Measurements from ENCODE around the gene FGF2.
A peak's percentile ranks its signal among the peaks of the same experiment; 100 is the strongest.
"Not testable (repeated sequence)": the region's sequence is repeated elsewhere in the genome, so short reads cannot be mapped to it uniquely, and the experiment has no call there.

Gene FGF2

DNA sequence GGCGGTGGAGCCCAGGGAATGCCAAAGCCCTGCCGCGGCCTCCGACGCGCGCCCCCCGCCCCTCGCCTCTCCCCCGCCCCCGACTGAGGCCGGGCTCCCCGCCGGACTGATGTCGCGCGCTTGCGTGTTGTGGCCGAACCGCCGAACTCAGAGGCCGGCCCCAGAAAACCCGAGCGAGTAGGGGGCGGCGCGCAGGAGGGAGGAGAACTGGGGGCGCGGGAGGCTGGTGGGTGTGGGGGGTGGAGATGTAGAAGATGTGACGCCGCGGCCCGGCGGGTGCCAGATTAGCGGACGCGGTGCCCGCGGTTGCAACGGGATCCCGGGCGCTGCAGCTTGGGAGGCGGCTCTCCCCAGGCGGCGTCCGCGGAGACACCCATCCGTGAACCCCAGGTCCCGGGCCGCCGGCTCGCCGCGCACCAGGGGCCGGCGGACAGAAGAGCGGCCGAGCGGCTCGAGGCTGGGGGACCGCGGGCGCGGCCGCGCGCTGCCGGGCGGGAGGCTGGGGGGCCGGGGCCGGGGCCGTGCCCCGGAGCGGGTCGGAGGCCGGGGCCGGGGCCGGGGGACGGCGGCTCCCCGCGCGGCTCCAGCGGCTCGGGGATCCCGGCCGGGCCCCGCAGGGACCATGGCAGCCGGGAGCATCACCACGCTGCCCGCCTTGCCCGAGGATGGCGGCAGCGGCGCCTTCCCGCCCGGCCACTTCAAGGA is at the start of gene FGF2:
Gene FGF2 (plus strand): TSS at position 279 of the 705 bp plus-strand sequence. CDS start 344 bp downstream, at position 623.
- peaks cover 2% of the 10 kb centered on the region for H3K27me3 ChIP-seq (ENCODE audit: control insufficient read depth, insufficient read depth, low read length)

DNA sequence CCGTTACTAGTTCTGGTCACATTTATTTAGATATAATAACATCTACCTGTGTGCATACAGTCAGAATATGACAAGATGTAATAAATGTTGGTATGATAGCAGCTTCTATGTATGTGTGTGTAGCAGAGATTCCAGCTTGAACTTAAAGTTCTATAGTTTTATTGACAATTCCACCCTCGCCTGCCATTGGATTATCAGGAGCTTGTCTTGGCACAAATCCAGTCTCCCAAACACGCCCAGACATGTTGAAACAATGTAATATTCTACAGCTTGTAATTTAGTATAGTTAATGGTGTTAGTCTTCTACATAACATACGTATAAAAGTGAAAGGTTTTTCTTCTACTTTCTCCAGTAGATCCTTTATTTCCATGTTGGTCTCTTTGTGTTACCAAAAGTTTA is 49.7 kb upstream of the FGF2 start:
- H3K4me3 ChIP-seq (ENCODE audit: low read length) = no peak overlapping the region
- H3K27me3 ChIP-seq (ENCODE audit: control insufficient read depth, insufficient read depth, low read length) = no peaks in the 10 kb centered on the region
- H3K4me1 ChIP-seq (ENCODE audit: control insufficient read depth, insufficient read depth, low read length) = no peaks in the 10 kb centered on the region
- no peak overlapping the region for H3K9ac ChIP-seq (ENCODE audit: low read length)
- no peaks in the 10 kb centered on the region for H3K36me3 ChIP-seq (ENCODE audit: control insufficient read depth, insufficient read depth, low read length)
- H3K27ac ChIP-seq (ENCODE audit: low read depth, low read length) = no peak overlapping the region

More for the DNA sequence above, at the start of gene FGF2:
- H3K4me3 ChIP-seq (ENCODE audit: low read length) = peak within 1 kb of the TSS; percentile 90
- H3K36me3 ChIP-seq (ENCODE audit: control insufficient read depth, insufficient read depth, low read length) = no peaks in the 10 kb centered on the region
- H3K27ac ChIP-seq (ENCODE audit: low read depth, low read length) = peak within 1 kb of the TSS; percentile 79
- H3K9ac ChIP-seq (ENCODE audit: low read length) = peak within 1 kb of the TSS; percentile 84
- peaks cover 13% of the 10 kb centered on the region for H3K4me1 ChIP-seq (ENCODE audit: control insufficient read depth, insufficient read depth, low read length)

- Histone ChIP-seq H3K4me1 (ENCODE audit: control insufficient read depth, insufficient read depth, low read length) (no peaks in the 10 kb centered on the region), H3K4me3 (ENCODE audit: low read length) (no peak overlapping the region), H3K27me3 (ENCODE audit: control insufficient read depth, insufficient read depth, low read length) (no peaks in the 10 kb centered on the region), H3K9ac (ENCODE audit: low read length) (no peak overlapping the region), H3K36me3 (ENCODE audit: control insufficient read depth, insufficient read depth, low read length) (no peaks in the 10 kb centered on the region), H3K27ac (ENCODE audit: low read depth, low read length) (no peak overlapping the region)
Observed at GRCh38 chr4:122777846-122778673, 48.6 kb upstream of the FGF2 start.

- H3K4me3 ChIP-seq (ENCODE audit: low read length) = no peak overlapping the region
- peaks cover 3% of the 10 kb centered on the region for H3K4me1 ChIP-seq (ENCODE audit: control insufficient read depth, insufficient read depth, low read length)
- H3K9ac ChIP-seq (ENCODE audit: low read length) = no peak overlapping the region
- H3K36me3 ChIP-seq (ENCODE audit: control insufficient read depth, insufficient read depth, low read length) = no peaks in the 10 kb centered on the region
- no peak overlapping the region for H3K27ac ChIP-seq (ENCODE audit: low read depth, low read length)
- no peaks in the 10 kb centered on the region for H3K27me3 ChIP-seq (ENCODE audit: control insufficient read depth, insufficient read depth, low read length)
Observed at GRCh38 chr4:122781486-122781885, 45.1 kb upstream of the FGF2 start.

GRCh38 chr4:122783301-122784215 is 43.1 kb upstream of the FGF2 start:
- H3K9ac ChIP-seq (ENCODE audit: low read length) = no peak overlapping the region
- peaks cover 3% of the 10 kb centered on the region for H3K4me1 ChIP-seq (ENCODE audit: control insufficient read depth, insufficient read depth, low read length)
- peak overlapping the region; percentile 13 for H3K27ac ChIP-seq (ENCODE audit: low read depth, low read length)

GRCh38 chr4:122784261-122784660 is 42.4 kb upstream of the FGF2 start:
- no peak overlapping the region for H3K27ac ChIP-seq (ENCODE audit: low read depth, low read length)

More at GRCh38 chr4:122783301-122784215, 43.1 kb upstream of the FGF2 start:
- H3K4me3 ChIP-seq (ENCODE audit: low read length) = no peak overlapping the region
- no peaks in the 10 kb centered on the region for H3K36me3 ChIP-seq (ENCODE audit: control insufficient read depth, insufficient read depth, low read length)
- H3K27me3 ChIP-seq (ENCODE audit: control insufficient read depth, insufficient read depth, low read length) = no peaks in the 10 kb centered on the region

GRCh38 chr4:122785099-122785498 is 41.5 kb upstream of the FGF2 start:
- no peak overlapping the region for H3K4me3 ChIP-seq (ENCODE audit: low read length)
- no peak overlapping the region for H3K27ac ChIP-seq (ENCODE audit: low read depth, low read length)
- no peaks in the 10 kb centered on the region for H3K36me3 ChIP-seq (ENCODE audit: control insufficient read depth, insufficient read depth, low read length)
- no peaks in the 10 kb centered on the region for H3K27me3 ChIP-seq (ENCODE audit: control insufficient read depth, insufficient read depth, low read length)
- peaks cover 3% of the 10 kb centered on the region for H3K4me1 ChIP-seq (ENCODE audit: control insufficient read depth, insufficient read depth, low read length)
- H3K9ac ChIP-seq (ENCODE audit: low read length) = no peak overlapping the region

More at GRCh38 chr4:122784261-122784660, 42.4 kb upstream of the FGF2 start:
- no peaks in the 10 kb centered on the region for H3K27me3 ChIP-seq (ENCODE audit: control insufficient read depth, insufficient read depth, low read length)
- H3K4me1 ChIP-seq (ENCODE audit: control insufficient read depth, insufficient read depth, low read length) = peaks cover 3% of the 10 kb centered on the region
- H3K9ac ChIP-seq (ENCODE audit: low read length) = no peak overlapping the region
- no peak overlapping the region for H3K4me3 ChIP-seq (ENCODE audit: low read length)
- H3K36me3 ChIP-seq (ENCODE audit: control insufficient read depth, insufficient read depth, low read length) = no peaks in the 10 kb centered on the region

GRCh38 chr4:122786296-122786695 is 40.3 kb upstream of the FGF2 start:
- not testable (repeated sequence) for H3K4me3 ChIP-seq (ENCODE audit: low read length); H3K9ac ChIP-seq (ENCODE audit: low read length); H3K36me3 ChIP-seq (ENCODE audit: control insufficient read depth, insufficient read depth, low read length); H3K27me3 ChIP-seq (ENCODE audit: control insufficient read depth, insufficient read depth, low read length); H3K27ac ChIP-seq (ENCODE audit: low read depth, low read length); H3K4me1 ChIP-seq (ENCODE audit: control insufficient read depth, insufficient read depth, low read length)

- not testable (repeated sequence) for H3K4me1 ChIP-seq (ENCODE audit: control insufficient read depth, insufficient read depth, low read length); H3K36me3 ChIP-seq (ENCODE audit: control insufficient read depth, insufficient read depth, low read length); H3K4me3 ChIP-seq (ENCODE audit: low read length); H3K27ac ChIP-seq (ENCODE audit: low read depth, low read length); H3K9ac ChIP-seq (ENCODE audit: low read length); H3K27me3 ChIP-seq (ENCODE audit: control insufficient read depth, insufficient read depth, low read length)
Observed at GRCh38 chr4:122786920-122787319, 39.7 kb upstream of the FGF2 start.

GRCh38 chr4:122787940-122788339 is 38.7 kb upstream of the FGF2 start:
- Histone ChIP-seq H3K36me3 (ENCODE audit: control insufficient read depth, insufficient read depth, low read length) (no peaks in the 10 kb centered on the region), H3K27me3 (ENCODE audit: control insufficient read depth, insufficient read depth, low read length) (no peaks in the 10 kb centered on the region), H3K27ac (ENCODE audit: low read depth, low read length) (no peak overlapping the region), H3K9ac (ENCODE audit: low read length) (no peak overlapping the region), H3K4me1 (ENCODE audit: control insufficient read depth, insufficient read depth, low read length) (peaks cover 3% of the 10 kb centered on the region), H3K4me3 (ENCODE audit: low read length) (no peak overlapping the region)

DNA sequence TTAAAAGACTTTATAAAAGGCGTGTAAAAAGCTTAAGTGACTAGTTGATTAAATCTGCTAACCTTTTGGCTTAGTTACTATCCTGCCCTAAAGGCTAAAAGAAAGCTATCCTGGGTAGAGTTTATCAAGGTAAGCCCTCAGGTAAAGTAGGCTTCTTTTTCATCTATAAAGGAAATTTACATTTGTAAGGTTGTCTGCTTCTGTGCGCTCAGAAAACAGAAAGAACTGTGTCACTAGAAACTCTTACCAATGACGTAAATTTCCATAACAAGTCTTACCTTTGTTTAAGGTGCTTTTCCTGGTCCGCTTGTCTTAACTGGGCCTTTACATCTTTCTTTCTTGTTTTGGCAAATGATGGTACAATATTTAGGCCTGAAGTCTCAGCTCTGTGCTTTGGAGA is 37.7 kb upstream of the FGF2 start:
- Histone ChIP-seq H3K9ac (ENCODE audit: low read length) (no peak overlapping the region), H3K4me1 (ENCODE audit: control insufficient read depth, insufficient read depth, low read length) (peaks cover 3% of the 10 kb centered on the region), H3K36me3 (ENCODE audit: control insufficient read depth, insufficient read depth, low read length) (no peaks in the 10 kb centered on the region), H3K27ac (ENCODE audit: low read depth, low read length) (no peak overlapping the region), H3K27me3 (ENCODE audit: control insufficient read depth, insufficient read depth, low read length) (no peaks in the 10 kb centered on the region), H3K4me3 (ENCODE audit: low read length) (no peak overlapping the region)

DNA sequence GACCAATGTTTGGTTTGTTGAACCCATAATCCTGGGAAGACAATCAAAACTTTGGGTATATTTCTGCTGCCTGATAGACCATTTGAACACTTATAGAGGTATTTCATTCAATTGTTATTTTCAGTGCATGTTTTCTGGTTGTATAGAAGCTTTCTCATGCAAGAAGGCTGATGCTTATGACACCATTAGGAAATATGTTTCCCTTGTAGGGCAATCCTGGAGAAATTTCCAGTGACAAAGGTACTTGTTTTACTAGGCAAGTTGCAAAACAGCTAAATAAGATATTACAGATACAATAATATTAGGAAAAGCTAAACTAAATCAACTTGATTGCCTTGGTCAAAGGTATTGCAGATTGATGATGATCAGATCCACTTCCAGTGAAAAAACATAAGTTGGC is 32.8 kb upstream of the FGF2 start:
- H3K27me3 ChIP-seq (ENCODE audit: control insufficient read depth, insufficient read depth, low read length) = no peaks in the 10 kb centered on the region
- H3K9ac ChIP-seq (ENCODE audit: low read length) = no peak overlapping the region
- H3K27ac ChIP-seq (ENCODE audit: low read depth, low read length) = no peak overlapping the region
- H3K4me3 ChIP-seq (ENCODE audit: low read length) = no peak overlapping the region
- H3K36me3 ChIP-seq (ENCODE audit: control insufficient read depth, insufficient read depth, low read length) = no peaks in the 10 kb centered on the region
- peaks cover 4% of the 10 kb centered on the region for H3K4me1 ChIP-seq (ENCODE audit: control insufficient read depth, insufficient read depth, low read length)
